ENCODE measurements around the gene PRR23E.

The PRR23E gene

DNA sequence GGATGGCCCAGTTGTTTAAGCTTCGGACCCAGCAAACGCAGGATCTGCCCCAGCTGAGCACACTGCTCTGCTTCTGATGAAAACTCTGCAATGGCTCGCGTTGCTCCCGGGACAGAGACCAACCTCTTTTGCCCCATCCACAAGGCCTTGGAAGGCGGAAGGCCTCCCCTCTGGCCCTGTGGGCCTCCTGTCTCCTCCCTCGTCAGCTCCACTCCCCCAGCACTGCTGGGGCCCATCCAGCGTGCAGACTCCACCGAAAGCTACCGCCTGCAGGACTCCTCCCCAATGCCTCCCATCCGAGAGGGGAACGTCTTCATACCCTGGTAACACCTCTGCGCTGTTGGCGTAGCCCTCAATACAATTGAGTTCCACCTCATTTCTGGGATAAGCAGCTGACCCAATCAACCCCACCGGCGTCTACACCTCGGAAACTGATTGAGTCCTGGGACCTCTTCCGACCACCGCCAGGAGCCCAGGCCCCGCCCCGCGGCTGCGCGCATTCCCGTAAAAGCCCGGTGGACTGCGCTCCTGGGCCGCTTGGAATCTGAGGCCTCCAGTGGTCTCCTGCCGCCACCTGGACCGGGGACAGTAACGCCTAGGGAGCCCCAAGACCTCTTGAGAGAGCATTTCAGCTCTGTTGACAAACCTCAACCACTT, at the start of gene PRR23E:
PRR23E (plus strand) TSS at position 556 of the 657 bp plus-strand sequence. CDS start 3,555 bp downstream, outside the sequence.
- DNase-seq = no peak

GRCh38 chr3:127143172-127143571, 49.8 kb upstream of the PRR23E start:
- DNase-seq = no peak

GRCh38 chr3:127144631-127145030, 48.3 kb upstream of the PRR23E start:
- DNase-seq = no peak

DNA sequence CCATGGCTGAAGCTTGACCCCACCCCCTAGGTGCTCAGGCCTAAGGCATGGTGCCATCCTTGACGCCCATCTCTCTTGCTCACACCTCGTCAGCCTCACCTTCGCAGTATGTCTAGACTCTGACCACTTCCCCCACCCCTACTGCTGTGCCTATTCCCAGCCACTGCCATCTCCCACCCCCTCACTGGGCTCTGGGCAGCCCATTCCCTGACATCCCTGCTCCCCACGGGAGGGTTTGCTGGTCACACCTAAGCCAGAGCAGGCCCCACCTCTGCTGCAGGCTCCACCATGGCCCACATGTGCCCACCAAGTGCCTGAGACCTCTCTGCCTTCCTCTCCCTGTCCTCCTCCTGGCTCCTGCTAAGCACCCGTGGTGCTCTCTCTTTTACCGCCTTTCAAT, 47.7 kb upstream of the PRR23E start:
- no peak for DNase-seq

GRCh38 chr3:127147291-127147885, 45.5 kb upstream of the PRR23E start:
- DNase-seq = no peak

GRCh38 chr3:127149621-127150310, 43.2 kb upstream of the PRR23E start:
- no peak for DNase-seq

- DNase-seq = no peak
These were observed 42.2 kb upstream of the PRR23E start for GRCh38 chr3:127150513-127151250.

- DNase-seq = no peak
These were observed 41.7 kb upstream of the PRR23E start for GRCh38 chr3:127151251-127151564.

GRCh38 chr3:127151992-127152650, 40.8 kb upstream of the PRR23E start:
- no peak for DNase-seq

GRCh38 chr3:127152684-127153505, 40.0 kb upstream of the PRR23E start:
- DNase-seq = no peak

GRCh38 chr3:127153506-127153815, 39.5 kb upstream of the PRR23E start:
- DNase-seq = no peak

DNA sequence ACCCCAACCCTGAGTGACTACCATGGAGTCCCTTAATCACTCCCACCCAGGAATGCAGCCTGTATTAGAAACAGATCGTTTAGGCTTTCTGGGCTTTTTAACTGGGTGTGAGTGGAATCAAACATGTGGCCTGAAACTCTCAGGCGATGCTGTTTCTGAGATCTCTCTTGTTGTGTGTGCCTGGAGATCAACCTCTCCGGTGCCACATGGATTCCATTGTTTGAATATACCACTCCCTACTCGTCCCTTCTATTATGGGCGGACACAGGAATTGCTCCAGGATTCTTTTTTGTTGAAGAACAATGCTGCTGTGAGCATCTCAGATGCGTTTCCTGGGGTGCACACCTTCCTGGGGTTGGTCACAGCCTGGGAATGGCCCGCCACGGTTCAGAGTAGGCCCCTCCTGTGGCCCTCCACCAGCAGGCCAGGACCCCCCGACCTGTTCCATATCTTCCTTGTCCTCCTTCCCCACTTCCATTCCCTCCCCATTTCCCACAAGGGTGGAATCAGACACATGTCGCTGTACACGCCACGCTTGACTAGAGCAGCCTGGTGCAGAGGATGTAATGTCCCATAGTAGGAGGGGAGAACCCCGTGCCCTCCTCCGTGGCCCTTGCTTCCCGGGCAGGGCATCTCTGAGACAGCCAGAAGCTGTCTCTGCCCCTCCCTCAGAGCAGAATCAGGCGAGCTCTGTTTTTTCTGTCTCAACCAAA, 36.4 kb upstream of the PRR23E start:
- DNase-seq = no peak

- no peak for DNase-seq
These were observed 35.6 kb upstream of the PRR23E start for GRCh38 chr3:127157171-127157828.

DNA sequence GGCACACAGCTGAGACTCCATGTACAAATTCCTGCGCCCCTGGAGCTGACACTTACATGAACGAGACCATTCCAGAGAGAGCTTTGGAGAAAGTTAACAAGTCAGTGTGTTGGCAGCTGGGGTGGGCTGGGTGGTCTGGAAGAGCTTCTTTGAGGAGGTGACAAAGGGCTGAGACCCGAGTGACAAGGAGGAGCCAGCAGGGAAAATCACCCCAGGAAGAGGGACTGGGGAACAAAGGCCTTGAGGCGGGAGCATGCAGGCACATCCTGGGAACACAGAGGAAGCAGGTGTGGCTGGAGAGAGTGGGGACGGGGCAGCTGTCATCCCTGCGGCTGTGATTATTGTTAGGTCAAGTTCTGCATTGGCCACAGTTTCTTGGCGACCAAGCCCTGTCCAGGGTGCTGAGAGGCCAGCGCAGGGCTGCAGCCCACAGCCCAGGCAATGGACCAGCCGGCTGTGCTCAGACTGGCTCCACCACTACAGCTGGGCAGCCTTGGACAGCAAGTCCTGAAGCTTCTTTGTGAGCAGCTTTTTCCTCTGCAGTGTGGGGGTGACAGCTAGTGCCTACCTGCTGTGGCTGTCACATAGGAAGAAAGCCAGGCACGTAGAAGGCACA, 34.2 kb upstream of the PRR23E start:
- no peak for DNase-seq

DNA sequence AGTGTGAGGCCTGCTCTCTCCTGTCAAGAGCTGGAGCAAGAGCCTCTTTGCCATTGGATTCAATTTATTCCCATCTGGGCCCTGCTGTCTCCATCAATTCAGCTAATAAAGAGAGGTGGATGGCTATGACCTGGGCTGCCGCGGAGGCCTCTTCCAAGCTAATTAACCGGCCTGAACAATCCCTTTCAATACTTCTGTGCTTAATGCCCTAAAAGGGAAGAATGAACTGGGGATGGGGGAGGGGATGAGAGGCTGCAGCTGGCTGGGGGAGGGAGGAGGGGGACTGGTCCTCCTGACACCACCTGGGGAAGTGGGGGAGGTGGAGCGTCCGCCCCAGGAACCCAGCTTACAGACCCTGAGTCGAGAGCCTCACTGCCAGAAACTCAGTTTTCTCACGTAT, 33.4 kb upstream of the PRR23E start:
- no peak for DNase-seq

DNA sequence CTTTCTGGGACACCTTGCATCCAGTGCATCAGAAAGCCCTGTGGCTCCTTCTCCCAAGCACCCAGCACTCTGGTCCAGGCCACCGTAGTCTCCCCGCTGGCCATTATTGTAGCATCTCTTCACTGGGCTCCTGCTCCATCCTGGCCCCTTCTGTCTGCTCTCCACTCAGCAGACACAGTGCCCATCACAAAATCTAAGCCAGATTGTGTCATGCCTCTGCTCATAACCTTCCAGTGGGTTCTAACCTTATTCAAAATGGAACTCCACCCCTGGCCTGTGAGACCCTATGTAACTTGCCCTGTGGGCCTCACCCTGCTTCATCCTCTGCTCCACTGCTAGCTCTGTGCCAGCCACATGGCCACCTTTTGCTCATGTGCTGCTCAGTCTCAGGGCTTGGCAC, 31.7 kb upstream of the PRR23E start:
- DNase-seq = no peak

GRCh38 chr3:127161973-127162579, 30.9 kb upstream of the PRR23E start:
- DNase-seq = no peak

DNA sequence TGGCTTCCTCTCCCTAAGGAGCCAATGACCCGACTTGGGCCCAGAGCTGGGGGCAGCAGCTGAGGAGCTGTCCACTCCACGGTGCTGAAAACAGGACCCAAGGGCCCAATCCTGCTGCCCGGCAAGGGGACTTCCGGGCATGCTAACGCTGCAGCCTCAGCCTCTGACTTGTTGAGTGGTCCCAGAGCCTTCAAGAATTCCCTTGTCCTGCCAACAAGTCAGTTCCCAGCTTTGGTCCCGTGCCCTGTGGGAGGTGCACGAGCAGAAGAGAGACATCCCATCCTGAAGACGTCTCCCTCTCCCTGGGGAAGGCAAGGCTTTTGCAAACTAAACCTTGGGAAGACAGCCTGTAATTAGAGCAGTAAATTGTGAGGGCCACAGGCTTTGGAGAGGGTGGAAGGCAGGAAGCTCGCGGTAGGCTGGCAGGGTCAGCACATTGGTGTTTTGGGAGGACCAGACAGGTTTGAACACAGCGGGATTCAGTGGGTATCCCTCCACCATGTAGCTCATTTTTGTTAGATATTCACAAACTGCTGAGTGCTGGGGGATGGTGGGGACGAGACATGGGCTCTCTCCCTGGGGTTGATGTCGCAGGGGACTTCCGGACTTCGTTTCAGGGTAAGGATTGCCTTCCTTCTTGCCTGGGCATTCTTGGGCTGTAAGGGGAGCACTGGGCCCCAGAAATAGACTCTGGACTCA, 29.8 kb upstream of the PRR23E start:
- DNase-seq = no peak

DNA sequence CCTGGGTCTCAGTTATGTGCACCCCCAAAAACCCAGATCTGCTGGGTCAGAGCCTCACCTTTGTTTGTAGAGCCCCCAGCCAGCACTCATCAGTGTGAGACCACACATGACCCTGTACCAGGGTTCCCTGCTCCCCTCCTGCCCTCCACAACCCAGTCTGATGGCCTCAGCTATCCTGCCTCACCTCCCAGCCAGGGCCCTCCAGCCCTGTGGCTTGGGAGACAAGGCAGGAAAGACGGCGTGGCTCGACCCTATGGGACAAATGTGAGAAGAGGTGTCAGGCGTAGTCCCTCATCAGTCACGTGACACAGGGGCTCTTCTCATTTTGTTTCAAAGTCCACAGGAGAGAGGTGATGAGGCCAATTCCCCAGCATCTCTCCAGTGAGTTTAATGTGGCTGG, 28.3 kb upstream of the PRR23E start:
- DNase-seq = no peak

- DNase-seq = no peak
These were observed 27.9 kb upstream of the PRR23E start for GRCh38 chr3:127165036-127165435.

All from activated CD4-positive, alpha-beta T cell treated with anti-CD3 and anti-CD28 coated beads, Interleukin-2, amount 50 U/mL, for 48 hours (primary cell).